ENCODE data around the gene ULK4.

GRCh38 chr3:41460736-41461135, 501.2 kb downstream of the ULK4 start:
- TF ChIP-seq POLR2A (IDR thresholded peaks at IDR 0.05; ENCODE audit: low read depth, low read length) = no peak
- TF ChIP-seq POLR2AphosphoS5 (IDR thresholded peaks at IDR 0.05; ENCODE audit: low read depth, low read length) = no peak
- no peak for TF ChIP-seq SPI1 (IDR thresholded peaks at IDR 0.05; ENCODE audit: low read depth, low read length)

Data from GM12891 (cell line).